Left lung (tissue), 10 donors: ENCODE measurements around the gene MYL12B. TPM values are rescaled to one million over a fixed set of nuclear protein-coding genes. Genes with fewer than 3 reads are reported as not detected.

Experiments
- ATAC-seq: fragments of 200-7000 bp; cut with Tn5 transposase; one replicate; pipeline ENCODE4 v1.9.1; 2020; ENCODE audit warnings: moderate library complexity
- DNase-seq, 4 donors: peaks; one replicate each; pipeline ENCODE4 v3.0.0-alpha.2; 2013 to 2020
- H3K27ac ChIP-seq, 2 donors: fragments of 200-600 bp; sonication (generic) in 1 of 2; one replicate each; pipeline versions ENCODE4 v1.5.0 to v1.8.0; 2020 to 2021
- H3K27me3 ChIP-seq, 2 donors: fragments of 200-600 bp; sonication (generic) in 1 of 2; one replicate each; pipeline versions ENCODE4 v1.5.0 to v1.8.0; 2020 to 2021
- H3K36me3 ChIP-seq, 2 donors: fragments of 200-600 bp; sonication (generic) in 1 of 2; one replicate each; pipeline versions ENCODE4 v1.5.0 to v1.8.0; 2020 to 2021
- H3K4me1 ChIP-seq, 2 donors: fragments of 200-600 bp; one replicate each; pipeline ENCODE4 v1.8.0; 2021
- H3K4me3 ChIP-seq, 2 donors: fragments of 200-600 bp; sonication (generic) in 1 of 2; one replicate each; pipeline versions ENCODE4 v1.5.0 to v1.8.0; 2020 to 2021; ENCODE audit warnings: mild to moderate bottlenecking in 1 of 2
- H3K9me3 ChIP-seq, 2 donors: fragments of 200-600 bp; sonication (generic) in 1 of 2; one replicate each; pipeline versions ENCODE4 v1.5.0 to v1.8.0; 2020 to 2021
- CTCF ChIP-seq, 2 donors: fragments of 200-600 bp; sonication (generic) in 1 of 2; IDR thresholded peaks; one replicate each; pipeline versions ENCODE4 v1.5.0 to v1.8.0; 2021; ENCODE audit warnings: antibody characterized with exemption in 2 of 2
- intact Hi-C, 2 donors: fragments of 100-400 bp; cut with DNase I; formaldehyde crosslinking; loops; one replicate each; pipeline versions ENCODE4 v1.11.2 to v1.14.2; 2022
- polyA plus RNA-seq, 6 donors: library from polyadenylated mRNA; unstranded; fragments of 120-200 nt; gene quantifications; one replicate each; pipeline ENCODE4 v1.2.1, GENCODE V29; 2013; ENCODE audit not compliant: insufficient read length in 6 of 6
- total RNA-seq, 2 donors: library from RNA; stranded (reverse); fragmentation: NEBNext Ultra II Directional; extraction: Animal tissue kit (Norgen Biotek cat#: 25700); gene quantifications; one replicate each; pipeline ENCODE4 v1.2.1, GENCODE V29; 2021
- donor health status: DM: no; HTN: yes; CAD: no.
- donor health status: DM: no; HTN: no; CAD: no.

MYL12B gene
- total and polyA plus RNA-seq, 8 donors = 377 to 473 (median 420) TPM

GRCh38 chr18:3226048-3226447 lies 35.9 kb upstream of the MYL12B start:
- intact Hi-C loops = no loop called here
- H3K4me3 ChIP-seq = no peak overlapping the region
- no peak for TF ChIP-seq CTCF (IDR thresholded peaks at IDR 0.05)
- H3K9me3 ChIP-seq = no peaks in the 10 kb centered on the region
- H3K27ac ChIP-seq = no peak overlapping the region
- DNase-seq (no peak), ATAC-seq (no peak)
- no peaks in the 10 kb centered on the region for H3K4me1 ChIP-seq
- H3K27me3 ChIP-seq = no peaks in the 10 kb centered on the region
- H3K36me3 ChIP-seq = no peaks in the 10 kb centered on the region

GRCh38 chr18:3230401-3231334 lies 31.3 kb upstream of the MYL12B start:
- Histone ChIP-seq H3K4me1 (no peaks in the 10 kb centered on the region), H3K36me3 (no peaks in the 10 kb centered on the region), H3K27me3 (no peaks in the 10 kb centered on the region), H3K4me3 (peak overlapping the region in 1 of 2 donors; percentile 13), H3K27ac (no peak overlapping the region), H3K9me3 (no peaks in the 10 kb centered on the region)
- intact Hi-C loops = no loop called here
- peak; percentile 72 for ATAC-seq
- peak in 2 of 4 donors; percentile 28 to 37 for DNase-seq
- no peak for TF ChIP-seq CTCF (IDR thresholded peaks at IDR 0.05)

- ATAC-seq (no peak), DNase-seq (no peak)
- no peaks in the 10 kb centered on the region for H3K36me3 ChIP-seq
- intact Hi-C loops = no loop called here
- no peak overlapping the region for H3K4me3 ChIP-seq
- H3K27ac ChIP-seq = no peak overlapping the region
- peaks cover 0 to 5% of the 10 kb centered on the region in 2 donors for H3K4me1 ChIP-seq
- TF ChIP-seq CTCF (IDR thresholded peaks at IDR 0.05) = no peak
- no peaks in the 10 kb centered on the region for H3K27me3 ChIP-seq
- no peaks in the 10 kb centered on the region for H3K9me3 ChIP-seq
These were observed 28.9 kb upstream of the MYL12B start for GRCh38 chr18:3233004-3233403.

GRCh38 chr18:3233433-3234168 lies 28.3 kb upstream of the MYL12B start:
- no peak overlapping the region for H3K27ac ChIP-seq
- intact Hi-C loops = no loop called here
- no peaks in the 10 kb centered on the region for H3K9me3 ChIP-seq
- peaks cover 0 to 5% of the 10 kb centered on the region in 2 donors for H3K4me1 ChIP-seq
- no peak overlapping the region for H3K4me3 ChIP-seq
- no peak for TF ChIP-seq CTCF (IDR thresholded peaks at IDR 0.05)
- H3K27me3 ChIP-seq = no peaks in the 10 kb centered on the region
- no peaks in the 10 kb centered on the region for H3K36me3 ChIP-seq
- no peak for DNase-seq
- ATAC-seq = no peak

- no peak for TF ChIP-seq CTCF (IDR thresholded peaks at IDR 0.05)
- DNase-seq (no peak), ATAC-seq (no peak)
- intact Hi-C loops = no loop called here
- H3K36me3 ChIP-seq = no peaks in the 10 kb centered on the region
- no peak overlapping the region for H3K4me3 ChIP-seq
- peaks cover 0 to 5% of the 10 kb centered on the region in 2 donors for H3K4me1 ChIP-seq
- no peaks in the 10 kb centered on the region for H3K27me3 ChIP-seq
- H3K9me3 ChIP-seq = no peaks in the 10 kb centered on the region
- H3K27ac ChIP-seq = no peak overlapping the region
These were observed 27.5 kb upstream of the MYL12B start for GRCh38 chr18:3234457-3234856.
